Fibroblast of pulmonary artery (primary cell): ENCODE data around the gene CARD6.
"Not testable (repeated sequence)": the region's sequence is repeated elsewhere in the genome, so short reads cannot be mapped to it uniquely, and the experiment has no call there.

Experiments used
- DNase-seq: peaks from one replicate; pipeline ENCODE4 v3.0.0-alpha.2; 2010; ENCODE audit warnings: low read depth
- H3K4me3 ChIP-seq: replicated peaks from 2 replicates; pipeline ENCODE4 v1.5.1; 2011; ENCODE audit warnings: low read depth, mild to moderate bottlenecking, control low read depth, low read length, moderate library complexity
- TF ChIP-seq, protein P1 (sequence below): IDR thresholded peaks from 2 replicates; pipeline ENCODE4 v1.5.1; 2011; ENCODE audit warnings: mild to moderate bottlenecking, control low read depth, low read length, inconsistent platforms; ENCODE audit errors: missing control alignments

The CARD6 gene

DNA sequence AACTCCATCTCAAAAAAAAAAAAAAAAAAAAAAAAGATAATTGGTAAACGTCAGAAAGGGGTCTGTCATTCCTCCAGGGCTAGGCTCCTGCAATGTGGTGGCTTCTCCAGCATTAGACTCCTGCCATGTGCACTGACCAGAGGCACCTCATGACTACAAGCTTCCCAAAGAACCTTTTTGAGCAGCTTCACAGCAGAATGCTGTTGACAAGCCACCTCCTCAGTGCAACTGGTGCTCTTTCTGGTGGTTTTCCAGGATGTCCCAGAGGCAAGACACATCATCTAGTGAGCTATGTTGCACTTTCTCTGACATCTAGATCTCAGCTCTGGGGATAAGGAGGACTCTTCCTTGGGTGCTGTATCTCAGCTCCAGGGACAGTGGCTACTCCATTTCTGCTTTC, 17.7 kb upstream of the CARD6 start:
- no peak for DNase-seq
- TF ChIP-seq, protein P1, sequence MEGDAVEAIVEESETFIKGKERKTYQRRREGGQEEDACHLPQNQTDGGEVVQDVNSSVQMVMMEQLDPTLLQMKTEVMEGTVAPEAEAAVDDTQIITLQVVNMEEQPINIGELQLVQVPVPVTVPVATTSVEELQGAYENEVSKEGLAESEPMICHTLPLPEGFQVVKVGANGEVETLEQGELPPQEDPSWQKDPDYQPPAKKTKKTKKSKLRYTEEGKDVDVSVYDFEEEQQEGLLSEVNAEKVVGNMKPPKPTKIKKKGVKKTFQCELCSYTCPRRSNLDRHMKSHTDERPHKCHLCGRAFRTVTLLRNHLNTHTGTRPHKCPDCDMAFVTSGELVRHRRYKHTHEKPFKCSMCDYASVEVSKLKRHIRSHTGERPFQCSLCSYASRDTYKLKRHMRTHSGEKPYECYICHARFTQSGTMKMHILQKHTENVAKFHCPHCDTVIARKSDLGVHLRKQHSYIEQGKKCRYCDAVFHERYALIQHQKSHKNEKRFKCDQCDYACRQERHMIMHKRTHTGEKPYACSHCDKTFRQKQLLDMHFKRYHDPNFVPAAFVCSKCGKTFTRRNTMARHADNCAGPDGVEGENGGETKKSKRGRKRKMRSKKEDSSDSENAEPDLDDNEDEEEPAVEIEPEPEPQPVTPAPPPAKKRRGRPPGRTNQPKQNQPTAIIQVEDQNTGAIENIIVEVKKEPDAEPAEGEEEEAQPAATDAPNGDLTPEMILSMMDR, result no peak
- no peak overlapping the region for H3K4me3 ChIP-seq

DNA sequence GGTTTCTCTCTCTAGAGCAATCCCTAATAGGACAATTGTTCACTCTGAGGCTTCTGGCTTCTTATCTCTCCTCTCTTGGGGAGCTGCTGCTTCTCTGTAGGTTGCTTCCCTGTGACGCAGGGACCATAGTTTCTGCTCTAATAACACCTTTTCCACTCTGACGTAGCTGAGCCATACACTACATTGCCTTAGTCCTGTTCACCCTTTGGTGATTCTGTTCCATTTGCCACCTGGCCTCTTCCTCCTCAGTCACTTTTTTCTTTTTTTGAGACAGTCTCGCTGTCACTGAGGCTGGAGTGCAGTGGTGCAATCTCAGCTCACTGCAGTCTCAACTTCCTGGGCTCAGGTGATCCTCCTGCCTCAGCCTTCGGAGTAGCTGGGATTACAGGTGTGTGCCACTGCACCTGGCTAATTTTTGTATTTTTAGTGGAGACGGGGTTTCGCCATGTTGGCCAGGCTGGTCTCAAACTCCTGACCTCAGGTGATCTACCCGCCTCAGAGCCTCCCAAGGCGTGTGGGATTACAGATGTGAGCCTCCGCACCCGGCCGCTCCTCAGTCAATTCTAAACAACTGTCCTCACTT, 15.6 kb upstream of the CARD6 start:
- DNase-seq, result not testable (repeated sequence)

DNA sequence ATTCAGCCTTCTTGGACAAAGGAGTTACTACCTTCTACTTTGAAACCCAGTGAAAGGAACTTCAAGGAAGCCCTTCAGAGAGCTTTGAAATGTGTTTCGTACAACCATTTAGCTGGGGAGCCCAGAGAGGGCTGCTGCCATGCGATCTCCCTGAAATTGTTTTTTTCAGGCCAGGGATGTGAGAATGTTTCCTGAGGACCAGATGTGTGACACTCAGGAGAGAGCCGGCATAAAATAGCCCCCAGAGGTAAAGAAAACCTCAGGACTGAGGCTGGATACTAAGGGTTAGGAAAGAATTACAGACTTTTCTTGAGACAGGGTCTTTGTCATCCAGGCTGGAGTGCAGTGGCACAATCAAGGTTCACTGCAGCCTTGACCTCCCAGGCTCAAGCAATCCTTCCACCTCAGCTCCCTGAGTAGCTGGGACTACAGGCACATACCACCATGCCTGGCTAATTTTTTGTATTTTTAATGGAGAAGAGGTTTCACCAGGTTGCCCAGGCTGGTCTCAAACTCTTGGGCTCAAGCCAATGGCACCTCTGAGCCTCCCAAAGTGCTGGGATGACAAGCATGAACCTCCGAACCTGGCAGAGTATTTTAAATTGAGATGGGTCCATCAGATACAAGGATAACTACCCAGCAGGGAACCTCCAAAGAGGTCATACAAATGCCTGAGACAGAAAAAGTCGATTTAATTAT, 14.5 kb upstream of the CARD6 start:
- TF ChIP-seq, protein P1, result no peak

More for the DNA sequence above, 15.6 kb upstream of the CARD6 start:
- not testable (repeated sequence) for H3K4me3 ChIP-seq

GRCh38 chr5:40827188-40827977, 13.8 kb upstream of the CARD6 start:
- H3K4me3 ChIP-seq, result no peak overlapping the region
- DNase-seq, result no peak
- TF ChIP-seq, protein P1, result no peak

More for the DNA sequence above, 14.5 kb upstream of the CARD6 start:
- no peak overlapping the region for H3K4me3 ChIP-seq
- no peak for DNase-seq

GRCh38 chr5:40828021-40828631, 13.0 kb upstream of the CARD6 start:
- TF ChIP-seq, protein P1, result no peak
- no peak for DNase-seq
- H3K4me3 ChIP-seq, result no peak overlapping the region

- no peak for DNase-seq
- TF ChIP-seq, protein P1, result no peak
- H3K4me3 ChIP-seq, result no peak overlapping the region
Measured at GRCh38 chr5:40828690-40829661, 12.2 kb upstream of the CARD6 start.
